ENCODE data around the gene MYOM3.

The MYOM3 gene

GRCh38 chr1:24111996-24112779 is at the start of gene MYOM3:
Gene MYOM3, minus strand, starts transcription at chr1:24112135. Its CDS starts 3,499 bp downstream, at chr1:24108636.
- DNase-seq (ENCODE audit: low read depth in 3 of 3): peak; percentile 31 to 46 (median 33)

DNA sequence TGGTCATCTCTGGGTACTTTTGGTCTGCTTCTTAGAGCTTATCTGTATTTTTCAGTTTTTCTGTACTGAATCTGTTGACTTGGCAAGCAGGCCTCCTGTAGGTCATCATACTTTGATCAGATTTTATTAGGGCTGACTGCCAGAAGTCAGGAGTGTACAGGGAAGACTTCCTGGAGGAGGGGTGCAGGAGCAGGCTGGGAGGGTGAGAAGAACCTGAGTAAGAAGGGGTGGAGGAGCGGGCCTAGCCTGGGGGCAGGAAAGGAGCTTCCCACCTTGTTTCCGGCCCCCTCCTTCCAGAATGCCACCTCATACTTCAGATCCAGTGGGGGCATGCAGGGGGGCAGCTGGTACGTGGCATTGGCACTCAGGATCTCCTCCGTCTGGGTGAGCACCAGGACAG is 49.3 kb upstream of the MYOM3 start:
- DNase-seq (ENCODE audit: low read depth in 3 of 3): no peak

DNA sequence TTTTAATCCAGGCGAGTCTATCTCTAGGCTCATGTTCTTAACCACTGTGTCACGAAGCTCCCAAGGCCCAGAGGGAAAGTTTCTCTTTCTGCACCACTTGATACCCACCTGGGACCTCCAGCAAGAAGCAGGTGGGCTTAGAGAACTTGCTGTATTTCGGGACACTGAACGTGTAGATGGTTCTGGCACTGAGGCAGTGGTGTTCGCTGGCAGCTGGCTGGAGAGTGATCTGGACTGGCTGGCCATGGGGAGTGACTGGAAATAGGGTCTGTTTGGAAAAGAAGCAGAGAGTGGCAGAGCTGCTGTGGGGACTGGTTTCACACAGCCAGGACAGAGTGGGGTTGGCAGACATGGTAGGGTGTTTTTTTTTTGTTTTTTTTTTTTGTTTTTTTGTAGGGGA is 47.4 kb upstream of the MYOM3 start:
- no peak for DNase-seq (ENCODE audit: low read depth in 3 of 3)

- DNase-seq (ENCODE audit: low read depth in 3 of 3): no peak
Observed at GRCh38 chr1:24157918-24158481, 46.1 kb upstream of the MYOM3 start.

DNA sequence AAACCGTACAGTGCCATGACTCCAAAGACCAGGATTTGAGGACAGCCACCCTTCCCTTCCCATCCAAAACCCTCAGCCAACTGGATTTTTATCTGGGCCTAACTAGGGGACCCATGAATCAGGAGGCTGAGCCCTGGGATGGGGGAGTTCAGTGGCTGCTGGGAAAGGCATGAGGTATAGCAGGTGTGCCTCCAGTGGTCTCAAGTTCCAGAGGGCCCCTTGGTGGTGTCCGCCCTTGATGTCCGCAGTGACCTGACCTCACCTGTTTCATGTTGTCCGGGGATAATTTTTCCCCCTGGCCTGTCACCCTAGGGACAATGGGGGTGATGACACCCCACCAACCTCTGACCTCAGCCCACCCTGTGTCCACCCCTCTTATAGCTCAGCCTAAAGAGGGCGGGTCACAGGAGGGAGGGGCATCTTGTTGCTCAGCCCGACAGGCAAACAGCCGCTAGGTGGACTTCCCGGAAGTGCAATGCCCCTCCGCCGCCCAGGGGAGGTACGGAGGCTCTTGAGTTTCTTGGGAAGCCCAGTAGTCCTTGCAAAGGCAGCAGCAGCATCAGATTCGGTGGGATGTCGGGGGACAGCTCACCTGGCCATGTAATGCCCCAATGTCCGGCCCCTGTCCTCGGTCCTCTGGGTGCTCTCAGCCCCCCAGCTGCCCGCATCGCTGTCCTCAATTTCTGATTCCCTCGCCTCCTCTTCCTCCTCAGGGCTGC is 44.8 kb upstream of the MYOM3 start:
- no peak for DNase-seq (ENCODE audit: low read depth in 3 of 3)

- no peak for DNase-seq (ENCODE audit: low read depth in 3 of 3)
Observed at GRCh38 chr1:24155011-24155782, 43.3 kb upstream of the MYOM3 start.

GRCh38 chr1:24154215-24154614 is 42.3 kb upstream of the MYOM3 start:
- DNase-seq (ENCODE audit: low read depth in 3 of 3): no peak

GRCh38 chr1:24152631-24153494 is 40.9 kb upstream of the MYOM3 start:
- DNase-seq (ENCODE audit: low read depth in 3 of 3): no peak

- no peak for DNase-seq (ENCODE audit: low read depth in 3 of 3)
Observed at GRCh38 chr1:24151175-24151533, 39.2 kb upstream of the MYOM3 start.

GRCh38 chr1:24150234-24151174 is 38.6 kb upstream of the MYOM3 start:
- peak; percentile 69 to 86 (median 84) for DNase-seq (ENCODE audit: low read depth in 3 of 3)

- peak; percentile 25 to 53 (median 40) for DNase-seq (ENCODE audit: low read depth in 3 of 3)
Observed at GRCh38 chr1:24149866-24150233, 37.9 kb upstream of the MYOM3 start.

- DNase-seq (ENCODE audit: low read depth in 3 of 3): no peak
Observed at GRCh38 chr1:24147816-24148215, 35.9 kb upstream of the MYOM3 start.

- no peak for DNase-seq (ENCODE audit: low read depth in 3 of 3)
Observed at GRCh38 chr1:24147194-24147593, 35.3 kb upstream of the MYOM3 start.

- DNase-seq (ENCODE audit: low read depth in 3 of 3): no peak
Observed at GRCh38 chr1:24142546-24143534, 30.9 kb upstream of the MYOM3 start, which contains the start of gene IL22RA1. Gene IL22RA1, minus strand, starts transcription at chr1:24143140. Its CDS starts 58 bp downstream, at chr1:24143082.

- no peak for DNase-seq (ENCODE audit: low read depth in 3 of 3)
Observed at GRCh38 chr1:24141311-24141997, 29.5 kb upstream of the MYOM3 start.

GRCh38 chr1:24140741-24141181 is 28.8 kb upstream of the MYOM3 start:
- DNase-seq (ENCODE audit: low read depth in 3 of 3): no peak

DNA sequence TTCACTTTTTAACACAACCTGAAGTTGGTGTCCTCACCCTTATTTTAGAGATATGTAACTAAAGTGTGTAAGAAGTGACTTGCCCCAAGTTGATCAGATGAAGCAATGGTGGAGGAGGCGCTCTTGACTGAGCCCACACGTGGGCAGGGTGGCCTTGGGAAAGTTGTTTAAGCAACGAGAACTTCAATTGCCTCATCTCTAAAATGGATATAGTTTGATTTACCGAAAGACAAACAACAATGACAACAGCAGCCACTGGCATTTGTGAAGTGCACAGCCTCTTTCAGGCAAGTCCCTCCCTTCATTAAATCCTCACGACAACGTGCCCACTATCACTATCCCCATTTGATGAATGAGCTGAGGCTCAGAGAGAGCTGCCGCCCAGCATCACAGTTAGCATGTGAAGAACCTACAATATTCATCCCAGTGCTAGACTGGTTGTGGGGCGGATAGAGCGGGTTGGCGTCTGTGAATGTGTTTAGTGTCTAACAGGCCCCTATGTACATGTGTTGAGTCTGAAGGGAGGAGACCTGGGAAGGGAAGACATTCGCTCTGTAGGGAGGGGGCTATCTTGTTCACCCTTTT is 28.0 kb upstream of the MYOM3 start:
- no peak for DNase-seq (ENCODE audit: low read depth in 3 of 3)

GRCh38 chr1:24139222-24139489 is 27.2 kb upstream of the MYOM3 start:
- no peak for DNase-seq (ENCODE audit: low read depth in 3 of 3)

Measured in stimulated activated CD4-positive, alpha-beta T cell treated with anti-CD3 and anti-CD28 coated beads, TNF-alpha, amount 100 ng/mL, for 48 hours (primary cell).